Aortic smooth muscle cell (primary cell): Measurements from ENCODE around the gene SQSTM1. TPM values are rescaled to one million over a fixed set of nuclear protein-coding genes. Genes with fewer than 3 reads are reported as not detected.

Experiments
- total RNA-seq: library from RNA; depleted of rRNA; stranded (reverse); fragments of >200 nt; gene quantifications from 2 replicates; pipeline ENCODE4 v1.2.3, GENCODE V29; 2014

SQSTM1 gene
- 620 and 903 TPM in 2 replicates for total RNA-seq

GRCh38 chr5:179820483-179821297 is at the start of gene SQSTM1:
SQSTM1 (plus strand) TSS chr5:179820905; CDS start chr5:179820937, 32 bp downstream.

GRCh38 chr5:179793468-179794139 is 27.1 kb upstream of the SQSTM1 start, which contains the start of gene LTC4S:
LTC4S (plus strand) TSS chr5:179793986; CDS start chr5:179794081, 95 bp downstream.

GRCh38 chr5:179806250-179807048 is 14.3 kb upstream of the SQSTM1 start, which contains the start of gene MGAT4B:
MGAT4B (minus strand) TSS chr5:179806866; CDS start chr5:179806583, 283 bp downstream.

GRCh38 chr5:179858586-179859427 is 38.1 kb downstream of the SQSTM1 start, which contains the start of gene MRNIP:
MRNIP (minus strand) TSS chr5:179858817; CDS start chr5:179858796, 21 bp downstream.

Other genes starting within 250 kb of the SQSTM1 start
- 566 and 654 TPM in 2 replicates for gene HNRNPH1, start 197.2 kb upstream of the SQSTM1 start, total RNA-seq
- gene CBY3, start 139.9 kb upstream of the SQSTM1 start, total RNA-seq, result 0.12 TPM in 1 of 2 replicates, not detected in the other
- gene CANX, start 121.9 kb upstream of the SQSTM1 start, total RNA-seq, result 907 and 914 TPM in 2 replicates
- gene MAML1, start 88.1 kb upstream of the SQSTM1 start, total RNA-seq, result 4.4 and 6.7 TPM in 2 replicates
- 6.1 and 6.6 TPM in 2 replicates for gene LTC4S, start 26.9 kb upstream of the SQSTM1 start, total RNA-seq
- 210 and 239 TPM in 2 replicates for gene MGAT4B, start 14.0 kb upstream of the SQSTM1 start, total RNA-seq
- 9.9 and 11.5 TPM in 2 replicates for gene MRNIP, start 37.9 kb downstream of the SQSTM1 start, total RNA-seq
- 50.4 and 53.8 TPM in 2 replicates for gene TBC1D9B, start 87.0 kb downstream of the SQSTM1 start, total RNA-seq